HEK293T (cell line): ENCODE measurements around the gene EDN1.

Source experiments
- CTCF ChIA-PET: fragments of 350-600 bp; formaldehyde crosslinking; extraction: SDS; loops from one replicate; lab custom pipeline; 2021; ENCODE audit warnings: antibody characterized with exemption, inconsistent platforms; lab: Yijun Ruan, JAX
- POLR2A ChIA-PET: fragments of 350-600 bp; formaldehyde crosslinking; extraction: SDS; loops from one replicate; lab custom pipeline; 2020; ENCODE audit warnings: antibody characterized with exemption, inconsistent platforms; lab: Yijun Ruan, JAX
- DNase-seq: peaks from one replicate; pipeline ENCODE4 v3.0.0; 2012; ENCODE audit warnings: mixed read lengths; ENCODE audit errors: extremely low spot score
- ARNT ChIP-seq: fragments of 450-650 bp; IDR thresholded peaks from 2 replicates; pipeline ENCODE4 v1.6.1; 2017; ENCODE audit warnings: mild to moderate bottlenecking
- BHLHE40 ChIP-seq: fragments of 450-650 bp; IDR thresholded peaks from 2 replicates; pipeline ENCODE4 v1.6.1; 2016; ENCODE audit warnings: mild to moderate bottlenecking, moderate library complexity, borderline replicate concordance
- CTBP1 ChIP-seq: fragments of 450-650 bp; IDR thresholded peaks from 2 replicates; pipeline ENCODE4 v1.6.1; 2016; ENCODE audit warnings: borderline replicate concordance
- ELF4 ChIP-seq: fragments of 450-650 bp; IDR thresholded peaks from 2 replicates; pipeline ENCODE4 v1.6.1; 2017; ENCODE audit warnings: antibody characterized with exemption
- FOXA1 ChIP-seq: fragments of 450-650 bp; IDR thresholded peaks from 2 replicates; pipeline ENCODE4 v1.6.1; 2016; ENCODE audit warnings: mild to moderate bottlenecking
- FOXK2 ChIP-seq: fragments of 450-650 bp; IDR thresholded peaks from 2 replicates; pipeline ENCODE4 v1.6.1; 2016; ENCODE audit warnings: mild to moderate bottlenecking
- FOXM1 ChIP-seq: fragments of 450-650 bp; IDR thresholded peaks from 2 replicates; pipeline ENCODE4 v1.6.1; 2017; ENCODE audit warnings: mild to moderate bottlenecking, borderline replicate concordance
- HDGF ChIP-seq: fragments of 450-650 bp; IDR thresholded peaks from 2 replicates; pipeline ENCODE4 v1.6.1; 2017; ENCODE audit warnings: antibody characterized with exemption, borderline replicate concordance
- L3MBTL2 ChIP-seq: fragments of 450-650 bp; conservative IDR thresholded peaks from 2 replicates; pipeline ENCODE4 v1.6.1; 2016; ENCODE audit warnings: mild to moderate bottlenecking
- LEF1 ChIP-seq: fragments of 450-650 bp; IDR thresholded peaks from 2 replicates; pipeline ENCODE4 v1.6.1; 2017; ENCODE audit warnings: mild to moderate bottlenecking, borderline replicate concordance
- NFRKB ChIP-seq: fragments of 450-650 bp; IDR thresholded peaks from 2 replicates; pipeline ENCODE4 v1.6.1; 2016; ENCODE audit warnings: mild to moderate bottlenecking, moderate library complexity
- SP1 ChIP-seq: fragments of 450-650 bp; IDR thresholded peaks from 2 replicates; pipeline ENCODE4 v1.6.1; 2017
- SUZ12 ChIP-seq: fragments of 450-650 bp; IDR thresholded peaks from 2 replicates; pipeline ENCODE4 v1.6.1; 2016; ENCODE audit warnings: mild to moderate bottlenecking
- TARDBP ChIP-seq: fragments of 450-650 bp; IDR thresholded peaks from 2 replicates; pipeline ENCODE4 v1.6.1; 2016
- ZNF384 ChIP-seq: fragments of 450-650 bp; IDR thresholded peaks from 2 replicates; pipeline ENCODE4 v1.6.1; 2016
- TF ChIP-seq, protein P1 (sequence below): fragments of 450-650 bp; IDR thresholded peaks from 2 replicates; pipeline ENCODE4 v1.6.1; 2016

Gene EDN1

DNA sequence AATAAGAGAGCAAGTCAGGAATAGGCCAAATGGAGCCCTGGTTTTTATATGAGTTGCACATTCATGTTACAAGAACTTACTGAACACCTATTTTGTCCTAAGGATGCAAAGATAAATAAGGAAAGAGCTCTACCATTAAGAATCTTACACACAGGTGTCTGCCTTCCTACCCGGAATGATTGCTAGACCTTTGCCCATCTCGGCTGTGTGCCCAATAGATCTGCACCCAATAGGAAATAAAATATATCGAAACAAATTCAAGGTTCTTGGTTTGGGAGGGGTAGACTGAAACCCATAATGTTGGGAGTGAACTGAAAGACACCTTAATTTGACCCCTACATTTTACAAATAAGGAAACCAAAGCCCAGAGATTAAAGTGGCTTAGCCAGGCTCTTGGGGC lies 48.9 kb downstream of the EDN1 start:
- ChIA-PET CTCF (no interaction called here), POLR2A (no interaction called here)
- DNase-seq: no peak
- no peak for TF ChIP-seq FOXA1
- TF ChIP-seq ELF4: no peak
- no peak for TF ChIP-seq FOXK2
- no peak for TF ChIP-seq CTBP1
- no peak for TF ChIP-seq BHLHE40
- no peak for TF ChIP-seq ARNT
- no peak for TF ChIP-seq HDGF
- no peak for TF ChIP-seq FOXM1
- no peak for TF ChIP-seq NFRKB
- TF ChIP-seq, protein P1, sequence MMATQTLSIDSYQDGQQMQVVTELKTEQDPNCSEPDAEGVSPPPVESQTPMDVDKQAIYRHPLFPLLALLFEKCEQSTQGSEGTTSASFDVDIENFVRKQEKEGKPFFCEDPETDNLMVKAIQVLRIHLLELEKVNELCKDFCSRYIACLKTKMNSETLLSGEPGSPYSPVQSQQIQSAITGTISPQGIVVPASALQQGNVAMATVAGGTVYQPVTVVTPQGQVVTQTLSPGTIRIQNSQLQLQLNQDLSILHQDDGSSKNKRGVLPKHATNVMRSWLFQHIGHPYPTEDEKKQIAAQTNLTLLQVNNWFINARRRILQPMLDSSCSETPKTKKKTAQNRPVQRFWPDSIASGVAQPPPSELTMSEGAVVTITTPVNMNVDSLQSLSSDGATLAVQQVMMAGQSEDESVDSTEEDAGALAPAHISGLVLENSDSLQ: no peak
- no peak for TF ChIP-seq L3MBTL2
- no peak for TF ChIP-seq SUZ12
- TF ChIP-seq TARDBP: no peak
- TF ChIP-seq LEF1: no peak
- no peak for TF ChIP-seq ZNF384
- TF ChIP-seq SP1: no peak

DNA sequence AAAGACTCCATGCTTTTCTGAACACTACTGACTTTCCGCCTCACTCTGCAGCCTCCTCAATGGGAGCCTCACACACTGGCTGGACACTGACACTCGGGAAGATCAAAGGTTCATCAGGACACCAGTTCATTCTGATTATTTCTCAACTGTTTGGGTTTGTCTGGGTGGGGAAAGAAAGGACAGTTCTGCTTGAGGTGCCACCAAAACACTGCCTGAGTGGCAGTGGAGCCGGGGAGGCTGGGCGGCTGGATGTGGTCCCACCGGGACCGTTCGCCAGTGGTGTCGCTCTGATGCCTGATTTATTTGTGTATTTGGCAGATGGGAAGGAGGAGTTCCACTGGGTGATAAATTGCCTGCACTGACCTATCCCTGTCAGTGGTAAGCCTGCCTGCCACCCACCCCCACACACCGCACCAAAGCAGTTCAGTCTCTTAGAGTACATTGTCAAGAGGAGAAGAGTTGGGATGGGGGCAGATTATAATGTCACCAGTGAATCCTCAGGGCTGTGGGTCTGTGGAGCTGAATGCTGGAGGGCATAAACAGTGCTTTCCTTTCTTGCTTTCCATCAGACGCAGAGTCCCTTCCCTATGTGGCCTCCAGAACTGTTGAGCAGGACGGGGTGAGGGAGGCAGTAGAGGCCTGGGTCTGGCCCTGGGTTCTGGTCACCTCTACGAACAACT lies 49.8 kb downstream of the EDN1 start:
- POLR2A ChIA-PET: no interaction called here
- DNase-seq: no peak
- TF ChIP-seq, protein P1: peak; percentile 63
- no peak for TF ChIP-seq BHLHE40
- CTCF ChIA-PET: no interaction called here

DNA sequence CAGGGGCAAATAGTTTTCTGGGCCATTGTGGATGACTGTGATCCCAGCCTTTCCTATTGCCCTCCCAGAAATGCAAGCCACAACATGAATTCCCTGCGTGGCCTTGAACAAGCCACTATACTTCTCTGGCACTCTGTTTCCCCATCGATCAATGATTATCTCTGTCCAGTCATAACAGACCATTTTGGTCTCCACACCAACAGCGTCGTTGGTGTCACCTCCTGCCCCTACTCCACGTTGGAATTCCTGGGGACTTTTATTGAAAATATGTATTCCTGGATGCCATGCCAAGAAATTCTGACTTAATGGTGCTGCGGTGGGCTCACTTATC lies 50.3 kb downstream of the EDN1 start:
- ChIA-PET CTCF (no interaction called here), POLR2A (no interaction called here)
- TF ChIP-seq TARDBP: no peak
- DNase-seq: no peak

DNA sequence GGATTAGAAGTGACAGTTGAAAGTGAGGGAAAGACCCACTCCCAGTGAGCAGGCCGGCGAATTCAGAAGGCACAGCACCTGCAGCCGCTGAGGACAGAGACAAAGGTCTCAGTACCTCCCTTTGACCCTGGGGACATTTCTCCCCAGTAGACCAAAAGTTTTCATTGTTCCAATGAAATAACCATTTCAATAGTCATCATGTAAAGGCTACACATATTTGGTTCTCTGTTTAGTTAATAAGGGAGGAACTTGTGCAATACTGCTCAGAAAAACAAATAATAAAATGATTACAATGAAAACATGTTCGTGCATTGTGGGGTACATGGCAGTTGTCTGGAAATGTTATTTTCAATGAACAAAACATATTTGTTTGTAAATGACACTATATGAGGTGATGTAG lies 52.5 kb downstream of the EDN1 start:
- no peak for DNase-seq
- TF ChIP-seq FOXA1: no peak
- no peak for TF ChIP-seq SUZ12
- TF ChIP-seq NFRKB: no peak
- no peak for TF ChIP-seq BHLHE40
- no peak for TF ChIP-seq LEF1
- TF ChIP-seq, protein P1: no peak
- no peak for TF ChIP-seq ARNT
- TF ChIP-seq ELF4: no peak
- no peak for TF ChIP-seq ZNF384
- TF ChIP-seq CTBP1: no peak
- TF ChIP-seq FOXM1: no peak
- POLR2A ChIA-PET: no interaction called here
- CTCF ChIA-PET: no interaction called here

DNA sequence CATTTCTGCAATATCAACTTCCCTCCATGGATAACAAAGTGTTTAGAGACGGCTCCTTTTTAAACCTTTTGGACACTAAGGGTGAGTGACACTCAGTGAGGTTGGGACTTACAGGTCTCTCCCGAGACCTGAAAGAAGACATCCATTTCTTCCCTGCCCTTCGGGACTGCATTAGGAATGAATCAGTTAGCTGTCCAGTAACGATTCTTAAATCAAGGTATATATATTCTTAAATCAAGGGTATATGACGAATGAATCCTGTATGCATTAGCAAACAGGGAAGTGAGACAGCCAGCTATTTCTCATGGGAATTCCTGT lies 52.9 kb downstream of the EDN1 start:
- CTCF ChIA-PET: no interaction called here
- POLR2A ChIA-PET: no interaction called here
- DNase-seq: no peak
- TF ChIP-seq BHLHE40 (no peak), FOXK2 (no peak), LEF1 (no peak)

DNA sequence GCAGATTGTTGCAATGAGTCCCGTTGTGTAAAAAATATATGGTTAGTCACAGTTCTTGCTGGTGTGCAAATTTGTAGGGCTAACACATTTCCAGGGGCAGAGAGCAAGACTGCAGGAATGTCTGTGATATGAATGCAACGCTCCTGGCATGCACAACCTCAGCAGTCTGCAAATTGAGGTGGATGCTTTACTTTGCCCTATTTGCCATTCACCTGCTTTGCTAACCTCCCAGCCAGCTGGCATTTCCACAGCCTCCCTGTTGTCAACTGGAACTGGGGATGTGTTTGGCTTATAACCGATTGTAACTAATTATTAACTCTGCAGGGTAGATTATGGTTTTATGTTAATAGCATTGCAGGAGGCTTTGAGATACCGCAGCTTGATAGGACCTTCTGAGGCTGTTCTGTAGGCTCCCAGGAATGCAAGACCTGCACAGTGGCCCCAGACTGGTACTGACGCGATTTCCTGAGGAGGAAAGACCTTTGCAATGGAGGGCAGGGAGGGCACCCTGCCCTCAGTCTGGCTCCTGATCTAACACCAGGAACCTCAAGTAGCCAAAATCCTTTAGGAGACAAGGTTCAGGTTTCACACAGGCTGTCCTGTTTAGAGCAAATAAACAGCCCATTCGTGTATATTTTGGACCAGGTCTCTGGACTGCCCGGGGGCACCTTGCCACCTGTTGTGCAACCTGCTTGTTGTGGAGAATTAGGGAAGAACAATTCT lies 53.4 kb downstream of the EDN1 start:
- TF ChIP-seq BHLHE40: no peak
- TF ChIP-seq FOXK2: no peak
- no peak for TF ChIP-seq ZNF384
- TF ChIP-seq L3MBTL2: no peak
- TF ChIP-seq FOXA1: no peak
- TF ChIP-seq NFRKB: no peak
- TF ChIP-seq, protein P1: no peak
- POLR2A ChIA-PET: no interaction called here
- DNase-seq: no peak
- CTCF ChIA-PET: no interaction called here

DNA sequence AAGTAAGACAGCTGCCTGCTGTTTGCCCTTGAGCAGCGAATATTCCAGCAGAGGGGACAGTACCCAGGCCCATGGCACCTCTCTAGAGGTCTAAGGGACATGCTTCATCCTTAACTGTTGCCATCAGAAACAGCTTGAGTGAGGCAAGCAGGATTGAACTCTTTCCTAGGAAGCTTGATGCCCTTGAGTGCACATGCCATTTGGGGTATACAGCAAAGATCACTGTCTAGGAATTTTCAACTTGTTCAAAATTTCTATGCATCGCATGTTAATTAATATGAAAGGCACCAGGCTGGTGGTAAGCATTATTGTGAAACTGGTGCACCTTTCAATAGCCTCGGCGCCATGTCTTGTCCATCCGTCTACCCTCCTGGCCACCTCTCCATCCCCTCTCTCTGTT lies 54.1 kb downstream of the EDN1 start:
- CTCF ChIA-PET: no interaction called here
- POLR2A ChIA-PET: no interaction called here

More for the DNA sequence above, 54.1 kb downstream of the EDN1 start:
- no peak for TF ChIP-seq TARDBP
- no peak for TF ChIP-seq ELF4
- TF ChIP-seq, protein P1: no peak
- no peak for TF ChIP-seq ARNT
- TF ChIP-seq SP1: no peak
- TF ChIP-seq FOXK2: no peak
- TF ChIP-seq CTBP1: no peak
- no peak for TF ChIP-seq LEF1
- no peak for TF ChIP-seq BHLHE40
- TF ChIP-seq FOXA1: no peak
- no peak for TF ChIP-seq ZNF384
- TF ChIP-seq FOXM1: no peak
- TF ChIP-seq NFRKB: no peak
- TF ChIP-seq L3MBTL2: no peak
- no peak for TF ChIP-seq HDGF
- TF ChIP-seq SUZ12: no peak
- no peak for DNase-seq
